DND-41 (cell line): ENCODE measurements around the gene EGFL8.
"Not testable (repeated sequence)": the region's sequence is repeated elsewhere in the genome, so short reads cannot be mapped to it uniquely, and the experiment has no call there.

Experiments
- ATAC-seq: fragments of 200-7000 bp; cut with Tn5 transposase; 3 replicates; pipeline ENCODE4 v1.9.1; 2021; ENCODE audit warnings: low read depth; ENCODE audit not compliant: insufficient read depth
- DNase-seq: peaks from one replicate; pipeline ENCODE4 v3.0.0-alpha.2; 2020
- H2AFZ ChIP-seq: 2 replicates; pipeline ENCODE4 v1.6.0; 2012; ENCODE audit warnings: low read depth, low read length
- H3K27ac ChIP-seq: 2 replicates; pipeline ENCODE4 v1.5.1; 2012; ENCODE audit warnings: low read length, inconsistent platforms
- H3K27me3 ChIP-seq: fragments of 200-600 bp; sonication (generic); 2 replicates; pipeline ENCODE4 v1.6.0; 2012; ENCODE audit warnings: low read length, mild to moderate bottlenecking, inconsistent platforms; ENCODE audit not compliant: insufficient read depth, poor library complexity
- H3K36me3 ChIP-seq: 2 replicates; pipeline ENCODE4 v1.5.1; 2012; ENCODE audit warnings: low read length, inconsistent platforms; ENCODE audit not compliant: insufficient read depth
- H3K4me1 ChIP-seq: 2 replicates; pipeline ENCODE4 v1.5.1; 2012; ENCODE audit warnings: mild to moderate bottlenecking, low read length; ENCODE audit not compliant: insufficient read depth
- H3K4me2 ChIP-seq: 2 replicates; pipeline ENCODE4 v1.6.0; 2012; ENCODE audit warnings: mild to moderate bottlenecking, moderate library complexity, low read length, inconsistent platforms; ENCODE audit not compliant: insufficient read depth
- H3K4me3 ChIP-seq, 2 experiments: fragments of 200-600 bp in 1 of 2; shearing (Covaris generic) in 1 of 2; 2 replicates each; pipeline ENCODE4 v1.5.1; 2012 to 2016; ENCODE audit warnings: inconsistent platforms in 2 of 2, low read length in 2 of 2, mild to moderate bottlenecking in 2 of 2, low read depth in 1 of 2, moderate library complexity in 1 of 2
- H3K79me2 ChIP-seq: 2 replicates; pipeline ENCODE4 v1.6.0; 2012; ENCODE audit warnings: low read length, inconsistent platforms; ENCODE audit not compliant: insufficient read depth
- H3K9ac ChIP-seq: 2 replicates; pipeline ENCODE4 v1.6.0; 2012; ENCODE audit warnings: low read depth, mild to moderate bottlenecking, inconsistent platforms, low read length, moderate library complexity
- H3K9me3 ChIP-seq: 2 replicates; pipeline ENCODE4 v1.5.1; 2012; ENCODE audit warnings: low read length, moderate library complexity, mild to moderate bottlenecking, inconsistent platforms; ENCODE audit not compliant: insufficient read depth, severe bottlenecking
- H4K20me1 ChIP-seq: 2 replicates; pipeline ENCODE4 v1.6.0; 2012; ENCODE audit warnings: low read length; ENCODE audit not compliant: insufficient read depth
- CTCF ChIP-seq: IDR thresholded peaks from 2 replicates; pipeline ENCODE4 v1.5.1; 2012; ENCODE audit warnings: borderline replicate concordance, low read length, moderate library complexity, mild to moderate bottlenecking; ENCODE audit not compliant: poor library complexity, severe bottlenecking; ENCODE audit errors: extremely low read depth
- EZH2 ChIP-seq: IDR thresholded peaks from 3 replicates; pipeline ENCODE4 v1.6.1; 2012; ENCODE audit warnings: borderline replicate concordance, low read depth, mild to moderate bottlenecking, moderate library complexity, low read length, inconsistent platforms; ENCODE audit not compliant: severe bottlenecking

The EGFL8 gene

DNA sequence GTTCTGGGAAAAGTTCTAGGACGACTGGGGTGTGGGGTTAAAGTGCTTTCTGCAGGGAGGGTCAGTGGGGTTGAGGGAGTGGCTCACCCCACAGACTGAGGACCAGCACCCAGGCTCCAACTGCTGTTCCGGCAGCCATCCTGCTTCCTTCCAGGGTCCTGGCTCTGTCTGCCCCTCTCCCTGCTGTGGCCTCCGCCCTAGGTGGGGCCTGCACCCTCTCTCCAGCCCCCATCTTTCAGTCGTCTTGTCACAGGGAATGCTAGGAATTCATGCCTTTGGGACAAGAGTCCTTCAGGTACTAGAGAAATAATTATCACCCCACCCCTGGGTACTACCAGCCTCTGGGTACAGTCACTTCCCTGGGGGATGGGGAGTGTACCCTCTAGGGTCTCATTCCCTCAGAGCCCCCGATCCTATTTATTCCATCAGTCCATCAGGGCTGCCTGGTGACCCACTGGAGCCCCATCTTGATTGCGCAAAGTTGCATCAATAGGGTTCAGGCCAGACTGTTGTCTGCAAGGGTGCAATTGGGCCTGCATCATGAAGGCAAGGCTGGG, 19.8 kb downstream of the EGFL8 start, which contains the start of gene AGER:
TSS of gene AGER (minus strand) at position 170 of the 557 bp plus-strand sequence. CDS start at position 139, 31 bp downstream.
- Histone ChIP-seq H4K20me1 (no peaks in the 10 kb centered on the region), H3K27ac (no peak within 1 kb of the TSS), H3K9ac (no peak within 1 kb of the TSS), H3K4me1 (peaks cover 43% of the 10 kb centered on the region), H3K4me3 (no peak within 1 kb of the TSS), H3K27me3 (no peaks in the 10 kb centered on the region), H2AFZ (no peak within 1 kb of the TSS), H3K4me2 (no peak within 1 kb of the TSS), H3K9me3 (no peaks in the 10 kb centered on the region), H3K79me2 (peaks cover 35% of the 10 kb centered on the region), H3K36me3 (peaks cover 86% of the 10 kb centered on the region)
- TF ChIP-seq EZH2 (no peak), CTCF (no peak)
- DNase-seq (no peak), ATAC-seq (0 out of 3 replicates have a peak, but pooled peaks have one; percentile 9)

- ATAC-seq, H3K9me3 ChIP-seq, H3K27me3 ChIP-seq, DNase-seq, H3K4me2 ChIP-seq, H3K4me3 ChIP-seq, H2AFZ ChIP-seq, H4K20me1 ChIP-seq, H3K9ac ChIP-seq, H3K27ac ChIP-seq: not testable (repeated sequence)
- peaks cover 38% of the 10 kb centered on the region for H3K79me2 ChIP-seq
- H3K4me1 ChIP-seq: peaks cover 40% of the 10 kb centered on the region
- peaks cover 75% of the 10 kb centered on the region for H3K36me3 ChIP-seq
Measured at GRCh38 chr6:32185681-32186131, 21.3 kb downstream of the EGFL8 start.

DNA sequence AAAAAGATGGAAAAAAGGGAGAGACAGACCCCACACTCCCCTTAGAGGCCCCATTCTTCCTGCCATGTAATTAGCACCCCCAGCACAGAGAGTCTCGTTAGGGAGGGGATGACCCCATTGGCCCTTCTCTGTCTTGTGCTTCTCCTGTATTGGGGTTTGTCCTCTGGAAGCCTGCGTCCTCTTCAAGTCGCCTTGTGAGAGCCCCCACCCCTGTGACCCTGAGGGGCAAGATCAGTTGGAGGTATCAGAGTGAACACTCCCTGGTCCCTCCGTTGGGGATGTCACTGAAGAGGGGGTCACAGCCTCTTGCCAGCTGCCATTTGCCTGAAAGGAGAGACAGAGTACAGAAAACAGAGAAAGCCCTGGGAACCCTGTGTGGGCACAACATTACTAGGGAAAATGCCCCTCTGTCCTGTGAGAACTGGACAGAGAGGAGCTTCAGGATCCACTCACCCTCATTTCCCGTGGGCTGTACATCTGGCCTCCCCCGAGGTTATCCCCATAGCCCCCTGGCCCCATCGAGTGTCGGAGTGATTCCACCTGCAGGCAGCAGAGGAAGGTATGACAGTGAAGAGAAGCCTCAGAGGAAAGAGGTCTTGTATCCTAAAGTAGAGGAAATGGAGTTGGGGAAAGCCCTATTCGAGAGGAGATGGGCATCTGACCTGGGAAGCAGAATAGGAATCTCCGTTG, 21.9 kb downstream of the EGFL8 start:
- H3K4me2 ChIP-seq: peak overlapping the region; percentile 93; the same call in 1 of the 2 replicates
- not testable (repeated sequence) for H2AFZ ChIP-seq, H3K4me3 ChIP-seq, DNase-seq, H4K20me1 ChIP-seq, H3K27me3 ChIP-seq, ATAC-seq, H3K27ac ChIP-seq, H3K9me3 ChIP-seq, H3K9ac ChIP-seq
- peaks cover 71% of the 10 kb centered on the region for H3K36me3 ChIP-seq
- H3K4me1 ChIP-seq: peaks cover 44% of the 10 kb centered on the region
- peaks cover 44% of the 10 kb centered on the region for H3K79me2 ChIP-seq

- Histone ChIP-seq H3K4me1 (peaks cover 51% of the 10 kb centered on the region), H3K9ac (no peak overlapping the region), H2AFZ (no peak overlapping the region), H3K27ac (0 out of 2 replicates have a peak overlapping the region, but pooled peaks have one; percentile 59), H3K9me3 (no peaks in the 10 kb centered on the region), H3K79me2 (peaks cover 53% of the 10 kb centered on the region), H3K4me3 (no peak overlapping the region), H4K20me1 (no peaks in the 10 kb centered on the region), H3K4me2 (peak overlapping the region; percentile 93; the same call in 1 of the 2 replicates), H3K27me3 (no peaks in the 10 kb centered on the region), H3K36me3 (peaks cover 63% of the 10 kb centered on the region)
- DNase-seq (no peak), ATAC-seq (no peak)
- no peak for TF ChIP-seq CTCF
- no peak for TF ChIP-seq EZH2
Measured at GRCh38 chr6:32187009-32187709, 22.8 kb downstream of the EGFL8 start.

- Histone ChIP-seq H3K4me1 (peaks cover 57% of the 10 kb centered on the region), H3K79me2 (peaks cover 56% of the 10 kb centered on the region), H3K36me3 (peaks cover 56% of the 10 kb centered on the region), H3K4me2 (peak overlapping the region; percentile 93), H3K27ac (0 out of 2 replicates have a peak overlapping the region, but pooled peaks have one; percentile 4), H3K9ac (peak overlapping the region; percentile 78; the same call in 1 of the 2 replicates)
- H4K20me1 ChIP-seq, ATAC-seq, H2AFZ ChIP-seq, DNase-seq, H3K9me3 ChIP-seq, H3K4me3 ChIP-seq, H3K27me3 ChIP-seq: not testable (repeated sequence)
Measured at GRCh38 chr6:32187725-32188380, 23.5 kb downstream of the EGFL8 start.
